Right lobe of liver (tissue), 6 donors: ENCODE results near the gene TBC1D10A. TPM values are rescaled to one million over a fixed set of nuclear protein-coding genes. Genes with fewer than 3 reads are reported as not detected.

Source experiments
- ATAC-seq, 4 donors: fragments of 200-7000 bp; cut with Tn5 transposase; one replicate each; pipeline ENCODE4 v1.9.1; 2020; ENCODE audit warnings: mild to moderate bottlenecking in 4 of 4, moderate library complexity in 4 of 4
- DNase-seq, 3 donors: peaks; one replicate each; pipeline ENCODE4 v3.0.0-alpha.2; 2020
- H3K27ac ChIP-seq, 3 donors: fragments of 200-600 bp; one replicate each; pipeline ENCODE4 v1.8.0; 2022
- H3K27me3 ChIP-seq, 2 donors: fragments of 200-600 bp; one replicate each; pipeline ENCODE4 v1.8.0; 2022
- H3K36me3 ChIP-seq, 4 donors: fragments of 200-600 bp; sonication (generic) in 1 of 4; one replicate each; pipeline versions ENCODE4 v1.5.1 to v1.8.0; 2017 to 2022; ENCODE audit warnings: control low read depth in 1 of 4
- H3K4me1 ChIP-seq, 4 donors: fragments of 200-600 bp; sonication (generic) in 1 of 4; one replicate each; pipeline versions ENCODE4 v1.5.1 to v1.8.0; 2017 to 2022; ENCODE audit warnings: control low read depth in 1 of 4
- H3K4me3 ChIP-seq, 3 donors: fragments of 200-600 bp; one replicate each; pipeline ENCODE4 v1.8.0; 2022
- H3K9me3 ChIP-seq, 4 donors: fragments of 200-600 bp; sonication (generic) in 1 of 4; one replicate each; pipeline versions ENCODE4 v1.5.1 to v1.8.0; 2017 to 2022; ENCODE audit warnings: control low read depth in 1 of 4
- POLR2A ChIP-seq: fragments of 450-650 bp; IDR thresholded peaks from one replicate; pipeline ENCODE4 v1.6.1; 2017; ENCODE audit warnings: antibody characterized with exemption, mild to moderate bottlenecking
- WGBS: methylation state at CpG from one replicate; pipeline ENCODE4 v1.1.6; 2018; ENCODE audit warnings: low coverage, low lambda C conversion rate; ENCODE audit not compliant: insufficient coverage; ENCODE audit errors: missing lambda C conversion rate; 5-methylcytosine and 5-hydroxymethylcytosine counted together
- intact Hi-C, 2 donors: fragments of 100-400 bp; cut with DNase I; formaldehyde crosslinking; loops; one replicate each; pipeline versions ENCODE4 v1.11.2 to v1.14.1; 2022
- total RNA-seq, 6 experiments: library from RNA; depleted of rRNA in 2 of 6; stranded (reverse); fragments of >200 nt in 2 of 6; fragmentation: NEBNext Ultra II Directional in 3 of 6; extraction: Animal tissue kit (Norgen Biotek cat#: 25700) in 3 of 6; gene quantifications; one replicate each; pipeline versions ENCODE4 v1.1.0 to v1.2.4, GENCODE V29; 2016 to 2023
- TF ChIP-seq, protein P1 (sequence below), 4 donors: fragments of 200-600 bp in 3 of 4; fragments of 450-650 bp in 1 of 4; IDR thresholded peaks; one replicate each; pipeline versions ENCODE4 v1.5.1 to v1.8.0; 2016 to 2022; ENCODE audit warnings: antibody characterized with exemption in 4 of 4, mild to moderate bottlenecking in 2 of 4
- donor health status: DM: no; HTN: yes; CAD: no.
- donor health status: DM: no; HTN: no; CAD: no.
- donor health status: DM: no; HTN: no; CAD: no.
- donor health status: DM: no; HTN: yes; CAD: no.
- donor health status: DM: no; HTN: yes; CAD: no.

Gene TBC1D10A
- total RNA-seq, 6 experiments from 2014 or later = 6.6 to 12.6 (median 10.0) TPM

DNA sequence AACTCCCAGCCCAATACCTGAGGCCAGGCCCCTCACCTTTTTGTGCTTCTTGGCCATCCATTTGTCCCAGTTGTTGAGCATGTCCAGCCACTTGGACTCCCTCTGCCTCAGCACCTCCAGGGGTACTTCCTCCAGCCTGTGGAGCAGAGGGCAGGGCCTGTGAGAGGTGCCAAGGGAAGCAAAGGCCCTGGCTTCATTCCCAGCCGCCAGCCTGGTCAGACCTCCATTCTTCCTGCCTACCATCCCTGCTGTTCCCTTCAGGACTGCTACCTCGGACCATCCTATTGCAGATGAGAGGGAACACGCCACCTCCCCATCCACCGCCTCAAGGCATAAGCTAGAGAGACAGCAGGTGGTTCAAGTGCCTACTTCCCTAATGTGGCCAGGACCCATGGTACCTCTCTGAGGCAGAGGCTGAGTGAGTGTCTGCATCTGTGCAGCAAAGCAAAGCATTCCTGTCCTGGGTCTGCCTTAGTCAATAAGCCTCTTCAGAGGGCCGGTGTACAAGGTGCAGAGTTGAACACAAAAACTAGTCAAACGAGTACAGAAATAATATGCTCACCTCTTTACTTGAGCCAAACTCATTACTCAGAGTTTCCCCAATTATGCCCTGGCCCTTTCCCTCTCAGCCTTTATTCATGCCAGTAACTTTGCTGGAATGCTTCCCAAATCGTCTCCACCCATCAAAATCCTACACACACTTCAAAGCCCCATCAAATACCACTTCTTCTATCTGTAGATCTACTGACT lies 22.1 kb downstream of the TBC1D10A start:
- Histone ChIP-seq H3K4me1 (peaks cover 0 to 49% (median 0%) of the 10 kb centered on the region in 4 donors), H3K27me3 (no peaks in the 10 kb centered on the region), H3K27ac (peak overlapping the region; percentile 23 to 66 (median 44)), H3K9me3 (no peaks in the 10 kb centered on the region), H3K4me3 (no peak overlapping the region), H3K36me3 (peaks cover 0 to 29% (median under 1%) of the 10 kb centered on the region in 4 donors)
- 59% methylated on average over 5 of the region's 7 CpGs for WGBS
- TF ChIP-seq, protein P1, sequence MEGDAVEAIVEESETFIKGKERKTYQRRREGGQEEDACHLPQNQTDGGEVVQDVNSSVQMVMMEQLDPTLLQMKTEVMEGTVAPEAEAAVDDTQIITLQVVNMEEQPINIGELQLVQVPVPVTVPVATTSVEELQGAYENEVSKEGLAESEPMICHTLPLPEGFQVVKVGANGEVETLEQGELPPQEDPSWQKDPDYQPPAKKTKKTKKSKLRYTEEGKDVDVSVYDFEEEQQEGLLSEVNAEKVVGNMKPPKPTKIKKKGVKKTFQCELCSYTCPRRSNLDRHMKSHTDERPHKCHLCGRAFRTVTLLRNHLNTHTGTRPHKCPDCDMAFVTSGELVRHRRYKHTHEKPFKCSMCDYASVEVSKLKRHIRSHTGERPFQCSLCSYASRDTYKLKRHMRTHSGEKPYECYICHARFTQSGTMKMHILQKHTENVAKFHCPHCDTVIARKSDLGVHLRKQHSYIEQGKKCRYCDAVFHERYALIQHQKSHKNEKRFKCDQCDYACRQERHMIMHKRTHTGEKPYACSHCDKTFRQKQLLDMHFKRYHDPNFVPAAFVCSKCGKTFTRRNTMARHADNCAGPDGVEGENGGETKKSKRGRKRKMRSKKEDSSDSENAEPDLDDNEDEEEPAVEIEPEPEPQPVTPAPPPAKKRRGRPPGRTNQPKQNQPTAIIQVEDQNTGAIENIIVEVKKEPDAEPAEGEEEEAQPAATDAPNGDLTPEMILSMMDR (IDR thresholded peaks at IDR 0.05) = no peak
- no peak for TF ChIP-seq POLR2A
- peak in 2 of 4 donors; percentile 2 to 8 for ATAC-seq
- intact Hi-C loops = no loop called here
- peak in 1 of 3 donors; percentile 51 for DNase-seq

DNA sequence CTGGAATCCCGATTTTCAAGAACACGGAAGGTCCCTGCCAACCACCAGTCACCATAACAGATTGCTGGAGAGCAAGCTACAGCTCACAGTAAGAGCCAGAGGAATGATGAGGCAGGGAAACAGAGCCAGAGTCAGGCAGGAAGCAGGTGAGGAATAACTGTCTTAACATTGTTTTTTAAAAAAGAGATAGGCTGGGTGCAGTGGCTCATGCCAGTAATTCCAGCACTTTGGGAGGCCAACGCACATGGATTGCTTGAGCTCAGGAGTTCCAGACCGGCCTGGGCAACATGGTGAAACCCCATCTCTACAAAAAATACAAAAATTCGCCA lies 24.0 kb downstream of the TBC1D10A start:
- no peaks in the 10 kb centered on the region for H3K9me3 ChIP-seq
- intact Hi-C loops = no loop called here
- peaks cover 0 to 42% (median 9%) of the 10 kb centered on the region in 4 donors for H3K36me3 ChIP-seq
- no peak for ATAC-seq
- TF ChIP-seq POLR2A = no peak
- TF ChIP-seq, protein P1 (IDR thresholded peaks at IDR 0.05) = no peak
- peaks cover 0 to 34% (median 0%) of the 10 kb centered on the region in 4 donors for H3K4me1 ChIP-seq
- peak overlapping the region in 2 of 3 donors; percentile 21 to 55 for H3K27ac ChIP-seq
- H3K4me3 ChIP-seq = no peak overlapping the region
- WGBS = 67% methylated on average over 3 of the region's 5 CpGs
- DNase-seq = no peak
- H3K27me3 ChIP-seq = no peaks in the 10 kb centered on the region

DNA sequence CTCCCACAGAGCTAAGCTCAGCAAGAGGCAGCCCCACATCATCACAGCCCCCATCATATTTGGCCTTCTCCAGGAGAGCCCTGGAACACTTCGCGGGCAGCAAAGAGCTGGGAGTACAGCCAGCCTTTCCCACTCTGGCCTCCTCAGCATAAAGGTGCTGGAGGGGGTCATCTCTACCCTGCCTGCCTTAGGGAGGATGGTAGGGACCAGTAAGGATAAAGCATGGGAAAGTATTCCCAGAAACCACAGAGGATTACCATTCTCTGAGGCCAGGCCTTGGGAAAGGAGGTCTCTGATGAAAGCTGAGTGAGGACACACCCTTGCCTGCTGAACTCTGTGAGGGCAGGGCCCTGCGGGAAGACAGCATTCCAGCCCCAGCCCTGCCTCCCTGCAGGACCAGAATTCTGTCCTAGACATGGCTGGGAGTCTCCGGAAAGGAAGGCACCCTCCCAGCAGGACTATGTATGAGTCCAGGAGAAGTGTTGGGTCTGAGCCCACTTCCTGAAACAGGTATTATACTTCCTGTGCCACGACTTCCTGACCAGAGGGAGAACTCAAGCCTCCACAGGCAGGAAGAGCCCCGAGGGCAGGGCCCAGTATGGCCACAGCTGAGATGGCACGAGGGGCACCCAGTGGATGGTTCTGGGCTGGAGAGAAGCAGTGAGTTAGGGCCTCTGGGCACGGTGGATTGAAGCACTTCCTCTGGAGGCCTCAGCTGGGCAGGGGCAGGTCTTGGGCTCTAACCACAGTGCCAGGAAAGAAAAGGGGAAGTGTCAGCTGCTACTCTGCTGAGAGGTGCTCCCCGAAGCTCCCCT lies 24.5 kb downstream of the TBC1D10A start:
- ATAC-seq (peak in 3 of 4 donors; percentile 24 to 46 (median 36)), DNase-seq (peak in 2 of 3 donors; percentile 54 to 65)
- 64% methylated on average over 3 of the region's 9 CpGs for WGBS
- H3K4me3 ChIP-seq = no peak overlapping the region
- peaks cover 0 to 29% (median 0%) of the 10 kb centered on the region in 4 donors for H3K4me1 ChIP-seq
- TF ChIP-seq, protein P1 (IDR thresholded peaks at IDR 0.05) = no peak
- no peak for TF ChIP-seq POLR2A
- peaks cover 0 to 46% (median 9%) of the 10 kb centered on the region in 4 donors for H3K36me3 ChIP-seq
- no peaks in the 10 kb centered on the region for H3K9me3 ChIP-seq
- no peaks in the 10 kb centered on the region for H3K27me3 ChIP-seq
- peak overlapping the region; percentile 21 to 55 (median 34) for H3K27ac ChIP-seq
- intact Hi-C loops = no loop called here

DNA sequence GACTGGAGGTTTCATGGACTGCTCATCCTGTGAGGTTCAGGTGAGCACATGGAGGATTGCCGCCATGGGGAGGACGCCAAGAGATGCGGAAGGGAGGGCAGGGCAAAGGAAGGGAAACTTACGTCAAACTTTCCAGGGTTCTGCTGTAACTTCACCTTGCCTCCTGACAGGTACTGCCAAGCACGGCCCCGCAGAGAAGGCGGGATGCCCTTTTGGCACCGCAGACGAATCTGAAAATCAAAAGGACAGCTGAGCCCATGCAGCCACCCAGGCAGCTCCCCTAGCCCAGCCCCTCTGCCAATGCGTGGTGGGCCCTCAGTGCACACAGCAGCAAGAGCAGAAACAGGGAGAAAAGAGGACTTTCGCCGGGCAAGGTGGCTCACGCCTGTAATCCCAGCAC lies 27.4 kb downstream of the TBC1D10A start:
- WGBS = 81% methylated on average over 4 of the region's 13 CpGs
- H3K9me3 ChIP-seq = no peaks in the 10 kb centered on the region
- peaks cover 0 to 73% (median 11%) of the 10 kb centered on the region in 4 donors for H3K36me3 ChIP-seq
- TF ChIP-seq, protein P1 (IDR thresholded peaks at IDR 0.05) = no peak
- no peak for TF ChIP-seq POLR2A
- DNase-seq = no peak
- intact Hi-C loops = no loop called here
- ATAC-seq = no peak
- no peaks in the 10 kb centered on the region for H3K27me3 ChIP-seq
- peaks cover 0 to 2% (median 0%) of the 10 kb centered on the region in 4 donors for H3K4me1 ChIP-seq
- no peak overlapping the region for H3K27ac ChIP-seq
- no peak overlapping the region for H3K4me3 ChIP-seq
